ENCODE data around the gene POLE.

POLE gene

GRCh38 chr12:132633398-132633797, 53.7 kb downstream of the POLE start:
- Histone ChIP-seq H3K9me3 (ENCODE audit: insufficient read depth, low read length, severe bottlenecking) (no peaks in the 10 kb centered on the region), H3K9ac (ENCODE audit: low read depth, low read length) (no peak overlapping the region), H3K4me1 (ENCODE audit: insufficient read depth, low read length) (no peaks in the 10 kb centered on the region), H3K27ac (ENCODE audit: low read length) (no peak overlapping the region), H3K4me2 (ENCODE audit: insufficient read depth, low read length) (no peak overlapping the region), H2AFZ (ENCODE audit: low read depth, low read length) (no peak overlapping the region), H3K36me3 (ENCODE audit: insufficient read depth, low read length) (peaks cover 99% of the 10 kb centered on the region), H3K27me3 (ENCODE audit: insufficient read depth, low read length, poor library complexity) (no peaks in the 10 kb centered on the region), H4K20me1 (ENCODE audit: insufficient read depth, low read length) (peaks cover 34% of the 10 kb centered on the region), H3K79me2 (ENCODE audit: insufficient read depth, low read length) (no peaks in the 10 kb centered on the region), H3K4me3 (ENCODE audit: low read depth in 1 of 2, low read length in 2 of 2) (no peak overlapping the region)
- no peak for ATAC-seq (ENCODE audit: insufficient read depth, low read depth)
- no peak for DNase-seq
- TF ChIP-seq CTCF (IDR thresholded peaks at IDR 0.05; ENCODE audit: borderline replicate concordance, extremely low read depth, low read length, poor library complexity, severe bottlenecking) (no peak), EZH2 (IDR thresholded peaks at IDR 0.05; ENCODE audit: borderline replicate concordance, low read depth, low read length, severe bottlenecking) (no peak)

DNA sequence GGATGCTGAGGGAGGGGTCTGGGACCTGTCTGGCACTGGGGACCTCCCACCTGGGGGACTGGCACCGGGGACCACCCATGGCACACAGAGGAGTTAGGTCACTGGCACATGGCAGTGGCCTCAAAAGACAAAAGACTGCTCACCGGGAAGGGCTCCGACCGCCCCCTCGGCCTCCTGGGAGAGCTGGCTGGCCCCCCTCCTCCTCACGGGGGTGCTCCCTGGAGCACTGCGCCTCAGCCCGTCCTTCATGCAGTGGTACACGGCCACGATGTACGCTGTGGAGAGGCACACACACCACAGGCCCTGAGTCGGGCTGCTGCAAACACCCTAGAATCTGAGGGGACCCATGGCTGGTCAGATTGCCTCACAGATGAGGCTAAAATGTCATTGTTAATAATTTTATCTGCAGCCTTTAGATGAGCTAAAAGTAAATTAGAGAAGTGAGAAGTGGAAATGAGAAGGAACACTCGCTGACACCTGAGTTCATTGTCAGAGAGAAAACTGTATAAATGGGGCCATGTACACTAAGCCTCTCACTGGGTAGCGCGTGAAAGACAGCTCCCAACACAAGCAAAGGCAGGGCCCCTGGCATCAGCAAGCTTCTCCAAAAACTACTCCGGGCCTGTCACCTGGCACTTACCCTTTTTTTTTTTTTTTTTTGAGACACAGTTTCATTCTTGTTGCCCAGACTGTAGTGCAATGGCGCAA, 54.5 kb downstream of the POLE start:
- Histone ChIP-seq H3K9me3 (ENCODE audit: insufficient read depth, low read length, severe bottlenecking) (no peaks in the 10 kb centered on the region), H3K79me2 (ENCODE audit: insufficient read depth, low read length) (no peaks in the 10 kb centered on the region), H3K4me1 (ENCODE audit: insufficient read depth, low read length) (no peaks in the 10 kb centered on the region), H3K4me3 (ENCODE audit: low read depth in 1 of 2, low read length in 2 of 2) (no peak overlapping the region), H3K4me2 (ENCODE audit: insufficient read depth, low read length) (no peak overlapping the region), H4K20me1 (ENCODE audit: insufficient read depth, low read length) (peaks cover 29% of the 10 kb centered on the region), H3K36me3 (ENCODE audit: insufficient read depth, low read length) (peaks cover 94% of the 10 kb centered on the region), H3K27me3 (ENCODE audit: insufficient read depth, low read length, poor library complexity) (no peaks in the 10 kb centered on the region), H3K9ac (ENCODE audit: low read depth, low read length) (no peak overlapping the region), H3K27ac (ENCODE audit: low read length) (no peak overlapping the region), H2AFZ (ENCODE audit: low read depth, low read length) (no peak overlapping the region)
- TF ChIP-seq EZH2 (IDR thresholded peaks at IDR 0.05; ENCODE audit: borderline replicate concordance, low read depth, low read length, severe bottlenecking) (no peak), CTCF (IDR thresholded peaks at IDR 0.05; ENCODE audit: borderline replicate concordance, extremely low read depth, low read length, poor library complexity, severe bottlenecking) (no peak)
- DNase-seq, result no peak
- ATAC-seq (ENCODE audit: insufficient read depth, low read depth), result no peak

- H2AFZ ChIP-seq (ENCODE audit: low read depth, low read length), result no peak overlapping the region
- H3K36me3 ChIP-seq (ENCODE audit: insufficient read depth, low read length), result peaks cover 94% of the 10 kb centered on the region
- TF ChIP-seq CTCF (IDR thresholded peaks at IDR 0.05; ENCODE audit: borderline replicate concordance, extremely low read depth, low read length, poor library complexity, severe bottlenecking) (no peak), EZH2 (IDR thresholded peaks at IDR 0.05; ENCODE audit: borderline replicate concordance, low read depth, low read length, severe bottlenecking) (no peak)
- DNase-seq (no peak), ATAC-seq (ENCODE audit: insufficient read depth, low read depth) (no peak)
- H3K4me1 ChIP-seq (ENCODE audit: insufficient read depth, low read length), result no peaks in the 10 kb centered on the region
- no peaks in the 10 kb centered on the region for H3K27me3 ChIP-seq (ENCODE audit: insufficient read depth, low read length, poor library complexity)
- H3K4me2 ChIP-seq (ENCODE audit: insufficient read depth, low read length), result no peak overlapping the region
- H3K9me3 ChIP-seq (ENCODE audit: insufficient read depth, low read length, severe bottlenecking), result no peaks in the 10 kb centered on the region
- no peak overlapping the region for H3K9ac ChIP-seq (ENCODE audit: low read depth, low read length)
- H3K27ac ChIP-seq (ENCODE audit: low read length), result no peak overlapping the region
- no peaks in the 10 kb centered on the region for H3K79me2 ChIP-seq (ENCODE audit: insufficient read depth, low read length)
- H3K4me3 ChIP-seq (ENCODE audit: low read depth in 1 of 2, low read length in 2 of 2), result no peak overlapping the region
- peaks cover 20% of the 10 kb centered on the region for H4K20me1 ChIP-seq (ENCODE audit: insufficient read depth, low read length)
These were observed 55.5 kb downstream of the POLE start for GRCh38 chr12:132631666-132632065.

All from DND-41 (cell line).